ENCODE results near the gene CCDC127. TPM values are rescaled to one million over a fixed set of nuclear protein-coding genes. Genes with fewer than 3 reads are reported as not detected.
A peak's percentile ranks its signal among the peaks of the same experiment; 100 is the strongest.

CCDC127 gene
- total and polyA plus RNA-seq, 4 donors, result 1.1 to 2.6 (median 2.1) TPM

GRCh38 chr5:169071-169727 lies 48.8 kb downstream of the CCDC127 start:
- peak overlapping the region in 1 of 2 donors; percentile 62 for H3K27ac ChIP-seq (ENCODE audit: low read depth in 1 of 2, low read length in 2 of 2)
- H3K9me3 ChIP-seq (ENCODE audit: control insufficient read depth in 4 of 4, low read length in 3 of 4), result no peaks in the 10 kb centered on the region
- TF ChIP-seq FOXA2 (IDR thresholded peaks at IDR 0.05), result no peak
- peak; percentile 11 for TF ChIP-seq SP1 (IDR thresholded peaks at IDR 0.05)
- no peak overlapping the region for H3K9ac ChIP-seq (ENCODE audit: low read depth in 1 of 2, low read length in 2 of 2)
- DNase-seq (ENCODE audit: low spot score), result no peak
- H3K36me3 ChIP-seq (ENCODE audit: control insufficient read depth in 4 of 4, insufficient read depth in 3 of 4, low read depth in 1 of 4, low read length in 3 of 4), result no peaks in the 10 kb centered on the region
- 75% methylated on average over 32 of the region's 32 CpGs for WGBS
- no peaks in the 10 kb centered on the region for H3K4me1 ChIP-seq (ENCODE audit: control insufficient read depth in 4 of 4, insufficient read depth in 4 of 4, low read length in 3 of 4)
- H3K4me3 ChIP-seq (ENCODE audit: low read depth in 1 of 3, low read length in 3 of 3), result no peak overlapping the region
- peaks cover 0 to 3% (median 0%) of the 10 kb centered on the region in 4 donors for H3K27me3 ChIP-seq (ENCODE audit: control insufficient read depth in 4 of 4, insufficient read depth in 4 of 4, low read length in 3 of 4)

- TF ChIP-seq MAX (IDR thresholded peaks at IDR 0.05) (no peak), ZBTB33 (IDR thresholded peaks at IDR 0.05) (no peak), TAF1 (conservative IDR thresholded peaks at IDR 0.05) (no peak), FOXA1 (IDR thresholded peaks at IDR 0.05) (no peak), EGR1 (IDR thresholded peaks at IDR 0.05; ENCODE audit: low read depth in 2 of 2) (no peak), HNF4G (IDR thresholded peaks at IDR 0.05) (no peak)
- Histone ChIP-seq H3K36me3 (ENCODE audit: control insufficient read depth in 4 of 4, insufficient read depth in 3 of 4, low read depth in 1 of 4, low read length in 3 of 4) (no peaks in the 10 kb centered on the region), H3K27ac (ENCODE audit: low read depth in 1 of 2, low read length in 2 of 2) (no peak overlapping the region), H3K9ac (ENCODE audit: low read depth in 1 of 2, low read length in 2 of 2) (no peak overlapping the region), H3K4me3 (ENCODE audit: low read depth in 1 of 3, low read length in 3 of 3) (no peak overlapping the region), H3K27me3 (ENCODE audit: control insufficient read depth in 4 of 4, insufficient read depth in 4 of 4, low read length in 3 of 4) (no peaks in the 10 kb centered on the region), H3K4me1 (ENCODE audit: control insufficient read depth in 4 of 4, insufficient read depth in 4 of 4, low read length in 3 of 4) (no peaks in the 10 kb centered on the region), H3K9me3 (ENCODE audit: control insufficient read depth in 4 of 4, low read length in 3 of 4) (no peaks in the 10 kb centered on the region)
- 80% methylated on average over 18 of the region's 18 CpGs for WGBS
- DNase-seq (ENCODE audit: low spot score), result no peak
These were observed 49.8 kb downstream of the CCDC127 start for GRCh38 chr5:167982-168660.

- Histone ChIP-seq H3K27ac (ENCODE audit: low read depth in 1 of 2, low read length in 2 of 2) (no peak overlapping the region), H3K4me1 (ENCODE audit: control insufficient read depth in 4 of 4, insufficient read depth in 4 of 4, low read length in 3 of 4) (no peaks in the 10 kb centered on the region), H3K9ac (ENCODE audit: low read depth in 1 of 2, low read length in 2 of 2) (no peak overlapping the region), H3K4me3 (ENCODE audit: low read depth in 1 of 3, low read length in 3 of 3) (no peak overlapping the region), H3K36me3 (ENCODE audit: control insufficient read depth in 4 of 4, insufficient read depth in 3 of 4, low read depth in 1 of 4, low read length in 3 of 4) (no peaks in the 10 kb centered on the region), H3K9me3 (ENCODE audit: control insufficient read depth in 4 of 4, low read length in 3 of 4) (no peaks in the 10 kb centered on the region), H3K27me3 (ENCODE audit: control insufficient read depth in 4 of 4, insufficient read depth in 4 of 4, low read length in 3 of 4) (no peaks in the 10 kb centered on the region)
- TF ChIP-seq FOXA2 (IDR thresholded peaks at IDR 0.05) (no peak), TAF1 (conservative IDR thresholded peaks at IDR 0.05) (no peak), RXRA (IDR thresholded peaks at IDR 0.05) (no peak), CTCF (IDR thresholded peaks at IDR 0.05; ENCODE audit: low read depth, low read length, missing input control) (no peak), HNF4G (IDR thresholded peaks at IDR 0.05) (no peak), JUND (IDR thresholded peaks at IDR 0.05) (no peak), FOXA1 (IDR thresholded peaks at IDR 0.05) (no peak), EGR1 (IDR thresholded peaks at IDR 0.05; ENCODE audit: low read depth in 2 of 2) (no peak), HNF4A (conservative IDR thresholded peaks at IDR 0.05) (no peak), NR2F2 (IDR thresholded peaks at IDR 0.05) (no peak)
- DNase-seq (ENCODE audit: low spot score), result no peak
- WGBS, result 90% methylated on average over 7 of the region's 7 CpGs
These were observed 50.4 kb downstream of the CCDC127 start for GRCh38 chr5:167511-167910.
